ENCODE data around the gene CPLX1.

Gene CPLX1

GRCh38 chr4:825971-826330 is at the start of gene CPLX1:
Gene CPLX1 (minus strand): TSS chr4:826129. CDS start chr4:824522, 1,607 bp downstream.
- peak; percentile 17 for DNase-seq

- no peak for DNase-seq
Measured at GRCh38 chr4:874971-875817, 49.3 kb upstream of the CPLX1 start.

GRCh38 chr4:874056-874455 is 48.1 kb upstream of the CPLX1 start:
- DNase-seq, result no peak

GRCh38 chr4:872241-872981 is 46.5 kb upstream of the CPLX1 start:
- DNase-seq, result no peak

DNA sequence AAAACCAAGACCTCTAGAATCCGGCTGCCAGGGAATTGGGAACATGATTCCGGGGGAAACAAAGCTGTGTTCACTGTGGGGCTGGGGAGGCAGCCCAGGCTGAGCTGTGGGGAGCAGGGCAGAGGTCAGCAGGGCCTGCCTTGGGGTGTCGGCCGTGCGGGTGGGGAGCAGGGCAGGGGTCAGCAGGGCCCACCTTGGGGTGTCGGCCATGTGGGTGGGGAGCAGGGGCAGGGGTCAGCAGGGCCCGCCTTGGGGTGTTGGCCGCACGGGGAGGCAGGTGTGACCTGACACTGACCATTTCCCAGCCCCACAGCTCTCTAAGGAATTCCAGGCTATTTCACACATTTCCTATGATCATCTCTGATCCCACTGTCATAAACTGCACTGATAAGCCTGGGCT is 45.6 kb upstream of the CPLX1 start:
- DNase-seq, result no peak

DNA sequence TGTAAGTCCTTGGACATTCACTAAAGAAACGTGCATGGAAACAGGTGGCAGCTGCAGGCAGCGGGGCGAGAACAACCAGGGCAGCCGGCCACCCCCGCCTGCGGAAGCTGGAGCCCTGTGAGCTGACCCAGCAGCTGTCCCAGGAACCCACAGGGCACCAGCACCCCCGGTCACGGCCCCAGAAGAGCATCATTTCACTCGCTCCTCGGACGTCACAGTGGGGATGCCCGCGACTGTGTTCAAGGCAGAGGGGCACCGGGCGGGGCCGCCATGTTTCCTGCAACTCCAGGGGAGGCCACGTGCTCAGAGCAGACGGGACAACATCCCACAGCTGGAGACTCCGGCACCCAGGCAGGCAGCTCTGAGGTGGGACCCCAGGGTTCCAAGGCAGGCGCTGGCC is 45.0 kb upstream of the CPLX1 start:
- DNase-seq, result no peak

DNA sequence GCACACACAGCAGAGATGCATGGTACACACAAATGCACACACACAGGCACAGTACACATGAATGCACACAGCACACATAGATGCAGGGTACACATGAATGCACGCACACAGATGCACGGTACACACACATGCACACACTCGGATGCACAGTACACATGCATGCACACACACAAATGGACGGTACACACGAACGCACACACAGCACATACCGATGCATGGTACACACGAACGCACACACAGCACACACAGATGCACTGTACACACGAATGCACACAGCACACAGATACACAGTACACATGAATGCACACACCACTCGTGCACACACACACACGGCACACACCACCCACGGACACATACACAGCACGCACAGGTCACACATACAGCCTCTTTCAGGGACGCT is 43.8 kb upstream of the CPLX1 start:
- DNase-seq, result no peak

DNA sequence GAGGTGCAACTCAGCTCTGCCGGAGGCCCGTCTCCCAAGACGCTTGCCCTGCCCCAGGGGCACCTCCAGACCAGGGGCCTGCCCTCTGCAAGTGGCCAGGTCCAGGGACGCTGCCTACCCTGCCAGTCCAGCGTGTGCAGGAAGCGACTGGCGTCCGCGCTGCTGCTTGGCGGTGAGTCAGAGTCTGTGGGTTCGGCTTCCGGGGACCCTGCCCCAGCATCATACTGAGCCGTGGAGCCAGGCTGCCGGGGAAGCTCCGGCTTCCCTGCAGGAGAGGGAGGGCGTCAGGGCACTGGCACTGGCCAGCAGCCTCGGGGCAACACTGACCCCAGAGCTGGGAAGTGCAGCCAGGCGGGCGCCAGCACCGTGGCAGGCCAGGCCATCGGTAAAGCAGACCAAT is 42.5 kb upstream of the CPLX1 start:
- no peak for DNase-seq

DNA sequence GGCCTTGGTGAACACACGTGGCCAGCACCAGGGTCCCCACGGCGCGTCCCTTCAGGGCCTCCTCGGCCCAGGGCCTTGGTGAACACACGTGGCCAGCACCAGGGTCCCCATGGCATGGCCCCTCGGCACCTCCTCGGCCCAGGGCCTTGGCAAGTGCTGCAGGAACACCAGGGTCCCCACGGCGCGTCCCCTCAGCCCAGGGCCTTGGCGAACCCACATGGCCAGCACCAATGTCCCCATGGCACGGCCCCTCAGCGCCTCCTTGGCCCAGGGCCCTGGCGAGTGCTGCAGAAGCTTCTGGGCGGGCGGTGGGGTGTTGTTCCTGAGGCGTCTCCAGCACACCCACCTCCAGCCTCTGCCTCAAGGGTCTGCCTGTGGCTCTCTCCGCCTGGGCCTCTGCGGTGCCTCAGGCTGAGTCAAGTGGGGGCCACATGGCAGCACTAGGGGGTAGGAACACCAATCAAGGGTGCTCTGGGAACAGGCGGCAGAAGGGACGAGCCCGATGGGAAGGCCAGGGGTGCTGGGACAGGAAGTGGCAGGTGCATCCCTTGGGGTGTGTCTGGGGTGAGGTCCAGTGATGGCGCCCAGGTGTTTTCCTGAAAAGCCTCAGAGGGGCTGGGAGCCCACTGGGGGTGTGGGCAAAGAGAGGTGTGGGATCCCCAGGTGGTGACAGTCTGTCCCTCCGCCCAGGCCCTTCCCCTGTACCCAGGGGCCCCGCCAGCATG is 41.8 kb upstream of the CPLX1 start:
- DNase-seq, result no peak

DNA sequence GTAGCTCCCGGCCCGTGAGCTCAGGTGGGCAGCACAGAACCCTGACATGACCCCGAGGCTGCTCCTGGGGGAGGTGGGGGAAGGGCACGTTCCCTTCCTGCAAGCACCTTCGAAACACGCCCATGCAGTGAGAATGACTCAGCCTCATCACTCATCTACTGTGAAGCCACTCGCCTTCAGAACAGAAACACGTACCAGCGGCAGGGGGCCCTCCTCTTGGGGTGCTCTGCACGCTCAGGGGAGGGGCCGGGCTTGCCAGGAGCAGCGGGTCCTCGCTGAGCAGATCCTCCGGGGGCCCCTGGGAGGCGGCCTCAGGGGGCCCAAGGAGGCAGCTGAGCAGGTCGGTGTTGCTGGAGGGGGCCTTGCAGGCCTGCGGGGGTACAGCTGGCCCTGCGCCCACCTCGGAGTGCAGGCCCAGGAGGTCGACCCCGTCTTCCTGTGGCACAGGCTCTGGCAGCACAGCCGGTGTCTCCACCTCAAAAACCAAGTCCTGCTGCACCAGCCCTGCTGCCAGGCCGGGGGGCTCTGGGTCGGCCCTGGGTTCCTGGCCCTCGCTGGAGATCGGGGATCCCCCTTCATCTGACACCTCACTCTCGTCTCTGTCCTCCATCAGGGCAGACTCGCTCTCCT is 40.9 kb upstream of the CPLX1 start:
- DNase-seq, result no peak

DNA sequence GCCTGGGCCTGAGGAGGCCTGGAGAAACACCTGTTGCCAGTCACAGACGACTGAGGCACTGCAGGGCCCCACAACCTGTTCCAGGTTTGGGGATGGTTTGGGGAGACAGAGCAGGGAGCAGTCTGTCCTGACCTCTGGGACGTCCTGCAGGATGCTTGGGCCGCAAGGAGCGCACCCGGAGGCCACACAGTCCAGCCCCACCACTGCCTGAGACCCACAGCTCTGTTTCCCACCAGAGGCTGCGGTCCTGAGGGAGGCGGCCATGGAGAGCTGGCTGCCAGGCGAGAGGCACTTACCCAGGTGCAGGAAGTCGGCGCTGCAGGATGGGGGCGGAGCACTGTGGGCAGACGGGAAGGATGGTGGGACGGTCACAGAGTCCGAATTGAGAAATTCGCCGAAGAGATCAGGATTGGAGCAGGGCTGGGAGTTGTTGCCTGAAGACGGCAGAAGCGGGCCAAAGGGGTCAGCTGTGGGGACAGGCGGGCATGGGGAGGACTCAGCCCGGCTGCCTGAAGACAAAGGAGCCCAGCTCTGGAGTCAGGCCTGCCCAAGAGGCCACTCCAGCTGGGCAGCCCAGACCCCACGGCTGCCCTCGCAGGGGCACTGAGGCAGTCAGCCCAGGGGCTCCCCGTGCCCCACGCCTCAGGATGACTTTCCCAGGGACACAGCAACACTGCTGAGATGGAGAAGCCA is 40.3 kb upstream of the CPLX1 start:
- DNase-seq, result no peak

DNA sequence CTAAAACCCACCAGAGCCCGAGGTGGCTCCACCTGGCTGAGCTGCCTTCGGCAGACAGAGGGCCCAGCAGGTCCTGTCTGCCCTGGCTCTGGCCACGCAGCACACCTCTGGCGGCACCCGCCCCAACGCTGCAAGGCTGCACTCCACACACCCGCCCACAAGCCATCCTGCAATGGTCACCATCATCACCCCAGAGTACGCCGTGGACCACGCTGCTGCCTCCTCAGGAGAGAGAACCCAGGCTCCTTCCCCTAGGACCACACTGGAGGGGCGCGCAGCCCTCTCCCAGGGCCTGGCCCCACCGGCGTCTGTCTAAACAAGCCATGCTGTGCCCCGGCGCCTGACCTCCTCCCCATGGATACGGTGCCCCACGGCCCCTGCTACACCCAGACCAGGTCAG is 39.6 kb upstream of the CPLX1 start:
- no peak for DNase-seq

GRCh38 chr4:865121-865465 is 39.2 kb upstream of the CPLX1 start:
- DNase-seq, result no peak

DNA sequence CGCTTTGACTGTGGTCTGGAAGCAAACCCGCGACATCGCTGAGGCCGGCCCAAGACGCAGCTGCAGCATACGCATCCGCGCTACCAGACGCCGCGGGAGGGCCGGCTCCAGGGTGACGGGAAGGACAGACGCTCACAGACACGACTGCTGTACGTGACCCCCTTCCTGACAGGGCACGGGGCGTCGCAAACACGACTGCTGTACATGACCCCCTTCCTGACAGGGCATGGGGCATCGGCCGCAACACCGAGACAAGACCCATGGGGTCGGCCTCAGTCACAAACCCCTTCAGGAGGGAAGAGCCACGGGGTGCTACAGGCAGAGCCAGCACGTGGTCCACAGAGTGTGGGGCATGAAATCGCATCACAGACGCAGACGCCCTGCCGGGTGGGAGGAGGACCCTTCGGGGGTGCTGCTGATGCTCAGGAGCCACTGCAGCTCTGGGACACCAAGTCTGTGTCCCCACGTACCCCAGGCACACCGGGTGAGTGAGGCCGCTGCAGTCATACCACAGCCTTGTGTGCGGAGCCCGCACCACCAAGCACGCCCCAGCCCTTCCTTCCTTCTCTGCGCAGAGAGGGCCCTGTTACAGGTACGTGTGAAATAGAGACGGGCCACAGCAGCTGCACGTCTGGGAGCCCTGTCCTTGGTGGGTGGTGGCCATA is 38.7 kb upstream of the CPLX1 start:
- no peak for DNase-seq

- DNase-seq, result no peak
Measured at GRCh38 chr4:860561-860960, 34.6 kb upstream of the CPLX1 start.

GRCh38 chr4:859496-859895 is 33.6 kb upstream of the CPLX1 start:
- DNase-seq, result no peak

DNA sequence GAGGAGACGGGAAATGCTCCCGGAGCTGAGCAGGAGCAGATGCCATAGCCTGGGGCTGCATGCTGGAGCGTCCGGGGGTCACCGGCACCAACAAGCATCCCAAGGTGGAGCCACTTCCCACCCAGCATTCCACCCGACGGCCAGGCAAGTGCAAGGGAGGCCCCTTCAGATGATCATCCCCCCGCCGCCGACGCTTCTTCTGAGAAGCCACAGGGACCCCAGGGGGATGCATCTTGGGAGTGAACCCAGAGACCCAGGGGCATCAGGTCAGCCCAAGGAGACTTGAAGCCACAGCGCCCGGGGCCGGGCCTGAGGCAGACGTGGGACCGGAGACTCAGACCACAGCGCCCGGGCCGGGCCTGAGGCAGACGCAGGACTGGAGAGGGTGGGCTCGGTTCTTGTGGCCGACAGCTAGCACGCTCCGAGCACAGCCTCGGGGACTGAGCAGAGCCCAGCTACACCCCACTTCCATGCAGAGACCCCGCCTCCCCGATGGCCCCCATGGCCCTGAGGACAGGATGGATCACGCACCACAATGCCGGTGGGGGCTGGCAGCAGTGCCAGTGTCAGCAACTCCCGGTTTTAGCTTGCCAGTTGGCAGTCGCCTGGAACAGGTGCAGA is 33.0 kb upstream of the CPLX1 start:
- no peak for DNase-seq

GRCh38 chr4:858041-858481 is 32.1 kb upstream of the CPLX1 start:
- DNase-seq, result no peak

DNA sequence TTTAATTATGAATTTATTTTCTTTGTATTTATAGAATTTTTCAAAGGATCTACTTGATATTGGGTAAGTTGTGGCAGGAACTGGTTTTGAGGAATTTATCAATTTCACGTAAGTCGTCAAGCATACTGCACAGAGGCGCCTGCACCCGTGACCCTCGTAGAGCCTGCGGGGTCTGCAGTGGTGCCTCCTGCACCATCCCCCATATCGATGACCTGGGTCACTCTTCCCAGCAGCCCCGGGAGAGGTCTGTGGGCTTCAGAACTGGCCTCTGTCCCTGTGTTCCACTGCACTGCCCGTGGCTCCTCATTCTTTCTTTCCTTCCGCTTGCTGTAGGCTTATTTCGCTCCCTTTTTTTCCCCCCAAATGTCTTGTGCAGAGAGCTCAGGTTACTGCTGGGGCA is 31.5 kb upstream of the CPLX1 start:
- DNase-seq, result no peak

DNA sequence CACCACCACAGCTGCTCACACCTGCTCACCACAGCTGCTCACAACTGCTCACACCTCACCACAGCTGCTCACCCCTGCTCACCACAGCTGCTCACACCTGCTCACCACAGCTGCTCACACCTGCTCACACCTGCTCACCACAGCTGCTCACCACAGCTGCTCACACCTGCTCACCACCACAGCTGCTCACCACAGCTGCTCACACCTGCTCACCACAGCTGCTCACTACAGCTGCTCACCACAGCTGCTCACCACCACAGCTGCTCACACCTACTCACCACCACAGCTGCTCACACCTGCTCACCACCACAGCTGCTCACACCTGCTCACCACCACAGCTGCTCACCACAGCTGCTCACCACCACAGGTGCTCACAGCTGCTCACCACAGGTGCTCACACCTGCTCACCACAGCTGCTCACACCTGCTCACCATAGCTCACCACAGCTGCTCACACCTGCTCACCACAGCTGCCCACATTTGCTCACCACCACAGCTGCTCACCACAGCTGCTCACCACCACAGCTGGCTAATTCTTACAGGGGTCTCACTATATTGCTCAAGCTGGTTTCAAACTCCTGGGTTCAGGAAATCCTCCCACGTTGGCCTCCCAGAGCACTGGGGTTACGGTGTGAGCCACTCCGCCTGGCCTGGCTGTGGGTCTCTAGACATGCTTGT is 30.4 kb upstream of the CPLX1 start:
- no peak for DNase-seq

DNA sequence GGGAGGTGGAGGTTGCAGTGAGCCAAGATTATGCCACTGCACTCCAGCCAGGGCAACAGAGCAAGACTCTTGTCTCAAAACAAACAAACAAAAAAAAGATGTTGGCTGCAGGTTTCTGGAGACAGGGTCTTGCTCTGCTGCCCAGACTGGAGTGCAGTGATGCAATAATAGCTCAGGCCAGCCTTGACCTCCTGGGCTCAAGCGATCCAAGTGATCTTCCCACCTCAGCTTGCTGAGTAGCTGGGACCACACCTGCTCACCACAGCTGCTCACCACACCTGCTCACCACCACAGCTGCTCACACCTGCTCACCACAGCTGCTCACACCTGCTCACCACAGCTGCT is 29.9 kb upstream of the CPLX1 start:
- no peak for DNase-seq

Measured in NCI-H2029 (cell line).